ENCODE measurements around the gene DNAJC11.

- no peak for TF ChIP-seq CTCF (IDR thresholded peaks at IDR 0.05)
- no peak for TF ChIP-seq EZH2 (IDR thresholded peaks at IDR 0.05)
- TF ChIP-seq EZH2phosphoT487 (IDR thresholded peaks at IDR 0.05), result no peak
These were observed 48.6 kb downstream of the DNAJC11 start for GRCh38 chr1:6652986-6653385.

Data from neural progenitor cell (in vitro differentiated cells).